DLD1 (cell line): ENCODE data around the gene SLC39A10.
"Not testable (repeated sequence)": the region's sequence is repeated elsewhere in the genome, so short reads cannot be mapped to it uniquely, and the experiment has no call there.

Source experiments
- in situ Hi-C: cut with HindIII; loops from 2 replicates; pipeline ENCODE4 v1.10.0; 2017; ENCODE audit warnings: low sequenced_read_pairs

Gene SLC39A10

GRCh38 chr2:195670191-195670590, 13.2 kb downstream of the SLC39A10 start:
- in situ Hi-C loops = no loop called here

DNA sequence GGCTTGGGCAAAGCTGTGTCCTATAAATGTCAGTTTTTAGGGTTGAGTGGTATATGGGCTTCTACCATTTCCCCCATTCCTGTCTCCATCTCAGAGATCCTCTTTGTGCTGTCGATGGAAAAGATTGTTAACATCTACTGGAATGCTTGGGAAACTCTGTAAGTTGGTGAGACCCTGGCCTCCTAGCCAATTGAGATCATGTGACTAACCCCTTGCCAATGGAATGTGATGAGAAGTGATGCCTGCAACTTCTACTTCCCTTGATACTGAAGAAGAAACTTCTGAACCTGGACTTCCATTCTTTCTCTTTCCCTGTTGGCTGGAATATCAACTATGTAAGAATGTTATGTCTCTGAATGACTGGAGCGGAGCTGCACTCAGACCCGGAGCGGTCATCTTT, 14.5 kb downstream of the SLC39A10 start:
- in situ Hi-C loops = no loop called here

DNA sequence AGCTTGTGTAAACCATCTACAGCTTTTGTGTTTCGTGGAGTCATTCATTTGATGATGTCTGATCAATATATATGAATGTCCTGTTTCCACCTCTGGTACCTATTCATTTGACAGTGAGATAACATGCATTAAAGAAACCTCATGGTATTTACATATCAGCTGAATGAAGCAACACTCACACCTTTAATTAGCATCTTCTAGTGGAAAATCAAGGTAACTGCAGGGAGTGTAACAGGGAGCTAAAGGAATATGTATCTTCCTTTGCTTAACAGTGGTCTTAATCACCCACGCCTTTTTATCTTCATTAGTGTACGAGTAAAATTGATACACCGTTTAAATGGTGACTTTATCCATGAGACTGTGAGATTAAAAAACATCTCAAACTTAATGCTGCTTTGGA, 15.6 kb downstream of the SLC39A10 start:
- in situ Hi-C loops = no loop called here

DNA sequence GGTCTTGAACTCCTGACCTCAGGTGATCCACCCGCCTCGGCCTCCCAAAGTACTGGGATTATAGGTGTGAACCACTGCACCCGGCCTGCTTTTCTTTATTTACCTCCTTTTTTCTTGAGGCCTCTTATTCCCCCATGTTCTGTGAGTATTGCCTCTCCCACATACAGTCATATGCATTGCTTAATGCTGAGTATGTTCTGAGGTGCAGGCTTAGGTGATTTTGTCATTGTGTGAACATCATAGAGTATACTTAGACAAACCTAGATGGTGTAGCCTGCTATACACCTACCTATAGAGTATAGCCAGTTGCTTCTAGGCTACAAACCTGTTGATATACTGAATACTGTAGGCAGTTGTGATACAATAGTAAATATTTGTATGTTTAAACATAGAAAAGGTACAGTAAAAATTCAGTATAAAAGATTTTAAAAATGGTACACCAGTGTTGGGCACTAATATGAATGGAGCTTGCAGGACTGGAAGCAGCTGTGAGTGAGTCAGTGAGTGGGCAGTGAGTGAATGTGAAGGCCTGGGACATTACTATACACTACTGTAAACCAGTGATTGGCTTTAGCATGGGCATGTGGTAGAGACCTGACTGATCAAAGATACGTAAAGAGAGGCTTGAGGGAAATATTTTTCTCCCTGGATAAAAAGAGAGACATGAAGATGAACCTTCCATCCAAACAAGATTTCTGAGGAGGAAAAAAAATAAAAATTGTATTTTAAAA, 17.6 kb downstream of the SLC39A10 start:
- in situ Hi-C loops = no loop called here

GRCh38 chr2:195675783-195676427, 18.9 kb downstream of the SLC39A10 start:
- in situ Hi-C loops = no loop called here

GRCh38 chr2:195677290-195677689, 20.3 kb downstream of the SLC39A10 start:
- in situ Hi-C loops = no loop called here

DNA sequence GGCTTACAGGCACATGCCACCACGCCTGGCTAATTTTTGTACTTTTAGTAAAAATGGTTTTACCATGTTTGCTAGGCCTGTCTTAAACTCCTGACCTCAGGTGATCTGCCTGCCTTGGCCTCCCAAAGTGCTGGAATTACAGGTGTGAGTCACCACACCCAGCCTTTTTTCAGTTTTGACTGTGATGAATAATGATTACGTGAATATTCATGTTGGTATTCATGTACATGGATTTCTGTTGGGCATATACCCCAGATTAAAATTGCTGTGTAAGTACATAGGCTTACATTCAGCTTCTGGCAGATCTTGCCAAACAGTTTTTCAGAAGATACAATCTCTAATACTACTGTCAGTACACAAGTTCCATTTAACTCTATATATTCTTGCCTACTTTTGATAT, 20.9 kb downstream of the SLC39A10 start:
- in situ Hi-C loops = no loop called here

DNA sequence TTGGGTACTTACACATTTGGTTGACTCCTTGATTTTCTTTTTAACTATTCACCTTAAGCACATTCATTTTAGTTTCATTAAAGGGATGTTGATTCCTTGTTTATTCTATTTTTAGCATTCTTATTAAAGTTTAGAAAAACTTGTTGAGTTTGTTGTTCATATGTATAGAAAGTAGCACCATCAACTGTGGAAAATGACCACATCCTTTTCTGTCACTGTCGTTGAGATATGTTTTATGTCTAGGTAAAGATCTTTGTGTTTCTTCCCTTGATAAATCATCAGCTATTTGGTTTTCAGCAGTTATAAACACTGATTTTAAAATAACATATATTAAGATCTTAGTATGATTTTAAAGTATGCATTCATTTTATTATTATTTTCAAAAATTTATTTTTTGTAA, 25.1 kb downstream of the SLC39A10 start:
- in situ Hi-C loops = no loop called here

DNA sequence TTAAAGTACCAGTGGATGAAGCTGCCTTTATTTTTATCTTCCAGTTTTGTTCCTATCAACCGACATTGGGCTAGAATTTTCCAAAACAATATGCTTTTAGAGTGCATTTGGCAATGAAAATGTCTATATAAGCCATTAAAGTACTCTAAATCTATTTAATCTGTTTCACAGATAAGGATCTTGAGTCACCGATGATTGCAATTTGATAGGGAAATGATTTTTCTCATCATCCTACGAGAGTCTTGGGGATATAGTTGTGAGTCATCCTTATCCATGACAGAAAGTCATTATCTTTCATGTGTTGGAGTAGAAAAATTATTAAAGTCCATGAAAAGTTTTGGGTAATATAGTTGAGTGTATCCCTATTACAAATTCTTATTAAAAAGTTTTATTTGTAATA, 26.1 kb downstream of the SLC39A10 start:
- in situ Hi-C loops = no loop called here

GRCh38 chr2:195686564-195686963, 29.5 kb downstream of the SLC39A10 start:
- in situ Hi-C loops = no loop called here

GRCh38 chr2:195687320-195688086, 30.5 kb downstream of the SLC39A10 start:
- in situ Hi-C loops = no loop called here

GRCh38 chr2:195692531-195692930, 35.5 kb downstream of the SLC39A10 start:
- in situ Hi-C loops = not testable (repeated sequence)

DNA sequence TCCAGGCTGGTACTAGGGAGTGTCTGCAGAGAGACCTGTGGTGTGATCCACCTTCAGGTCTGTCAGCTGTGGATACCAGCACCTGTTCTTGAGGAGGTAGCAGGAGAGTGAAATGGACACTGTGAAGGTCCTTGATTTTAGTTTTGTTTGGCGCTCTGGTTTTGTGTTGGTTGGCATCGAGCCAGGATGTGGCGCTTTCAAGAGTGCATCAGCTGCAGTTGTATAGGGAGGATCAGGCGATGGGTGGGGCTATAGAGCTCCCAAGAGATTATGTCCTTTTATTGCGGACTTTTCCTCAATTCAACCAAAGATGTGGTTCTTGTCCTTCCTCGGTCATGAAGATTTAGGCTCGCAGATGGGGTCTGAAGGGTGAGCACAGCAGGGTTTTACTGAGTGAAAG, 37.5 kb downstream of the SLC39A10 start:
- in situ Hi-C loops = no loop called here

DNA sequence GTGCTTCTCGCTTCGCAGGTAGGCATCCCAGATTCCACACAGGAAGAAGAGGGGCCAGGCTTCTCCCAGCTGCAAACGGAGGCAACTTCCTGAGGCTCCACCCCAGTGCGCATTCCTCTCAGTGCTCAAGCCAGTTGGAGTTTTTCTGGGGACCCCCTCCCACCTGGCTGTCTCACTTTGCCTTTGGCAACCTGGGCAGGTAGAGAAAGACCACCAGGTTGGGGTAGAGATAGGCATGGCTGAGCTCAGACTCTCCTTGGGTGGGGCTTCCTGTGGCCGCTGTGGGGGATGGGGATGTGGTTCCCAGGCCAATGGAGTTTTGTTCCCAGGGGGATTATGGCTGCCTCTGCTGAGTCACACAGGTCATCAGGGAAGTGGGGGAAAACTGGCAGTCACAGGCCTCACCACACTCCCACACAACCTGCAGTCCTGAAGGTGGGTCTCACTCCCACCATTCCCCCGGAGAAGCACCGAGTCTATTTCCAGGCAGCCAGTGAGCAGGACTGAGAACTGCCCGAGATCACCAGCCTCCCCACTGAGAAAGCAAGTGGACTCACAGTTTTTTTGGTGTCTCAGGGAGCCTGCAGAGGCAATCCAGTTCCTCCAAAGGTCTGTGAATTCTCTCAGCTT, 38.1 kb downstream of the SLC39A10 start:
- in situ Hi-C loops = no loop called here

- in situ Hi-C loops = no loop called here
These were observed 39.0 kb downstream of the SLC39A10 start for GRCh38 chr2:195696012-195696411.

- in situ Hi-C loops = no loop called here
These were observed 40.7 kb downstream of the SLC39A10 start for GRCh38 chr2:195697681-195698220.

DNA sequence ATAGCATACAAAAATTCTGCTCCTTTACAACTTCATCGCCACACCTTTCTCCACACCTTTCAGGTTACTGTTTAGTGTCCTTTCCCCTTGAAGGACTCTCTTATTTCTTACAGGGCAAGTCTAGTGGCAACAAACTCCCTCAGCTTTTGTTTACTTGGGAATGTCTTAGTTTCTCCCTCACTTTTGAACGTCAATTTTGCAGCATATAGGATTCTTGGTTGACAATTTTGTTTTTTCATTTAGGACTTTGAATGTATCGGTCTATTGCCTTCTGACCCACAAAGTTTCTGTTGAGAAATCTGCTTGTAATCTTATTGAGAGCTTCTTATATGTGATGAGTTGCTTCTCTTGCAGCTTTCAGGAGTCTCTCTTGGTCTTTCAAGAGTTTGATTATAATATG, 43.5 kb downstream of the SLC39A10 start:
- in situ Hi-C loops = no loop called here

DNA sequence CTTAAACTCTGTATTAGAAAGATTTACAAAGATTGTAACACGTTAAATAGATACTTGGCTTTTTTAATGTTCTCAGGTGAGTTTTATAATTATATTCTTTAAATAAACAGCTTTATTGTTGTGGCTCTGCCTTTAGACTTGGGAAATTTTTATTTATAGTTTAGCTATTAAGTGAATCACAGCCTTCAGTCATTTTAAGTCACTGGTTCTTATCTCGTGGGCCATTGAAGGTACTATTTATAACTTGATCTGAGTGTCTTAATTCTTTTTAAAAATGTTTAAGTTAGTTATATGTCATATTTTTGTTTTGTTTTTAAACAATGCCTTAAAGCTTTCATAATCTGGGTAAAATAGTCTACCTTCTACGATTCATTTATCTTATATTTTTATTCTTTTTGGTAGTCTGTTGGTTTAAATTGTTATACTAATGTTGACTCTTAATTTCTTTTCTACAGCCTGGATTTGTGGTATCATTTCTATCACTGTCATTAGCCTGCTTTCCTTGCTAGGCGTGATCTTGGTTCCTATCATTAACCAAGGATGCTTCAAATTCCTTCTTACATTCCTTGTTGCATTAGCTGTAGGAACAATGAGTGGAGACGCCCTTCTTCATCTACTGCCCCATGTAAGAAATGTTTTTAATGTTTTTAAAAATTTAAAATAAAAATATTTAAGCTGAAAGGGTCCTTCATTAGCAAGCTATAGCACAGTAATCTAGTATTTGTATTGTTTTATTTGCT, 49.3 kb downstream of the SLC39A10 start:
- in situ Hi-C loops = no loop called here

DNA sequence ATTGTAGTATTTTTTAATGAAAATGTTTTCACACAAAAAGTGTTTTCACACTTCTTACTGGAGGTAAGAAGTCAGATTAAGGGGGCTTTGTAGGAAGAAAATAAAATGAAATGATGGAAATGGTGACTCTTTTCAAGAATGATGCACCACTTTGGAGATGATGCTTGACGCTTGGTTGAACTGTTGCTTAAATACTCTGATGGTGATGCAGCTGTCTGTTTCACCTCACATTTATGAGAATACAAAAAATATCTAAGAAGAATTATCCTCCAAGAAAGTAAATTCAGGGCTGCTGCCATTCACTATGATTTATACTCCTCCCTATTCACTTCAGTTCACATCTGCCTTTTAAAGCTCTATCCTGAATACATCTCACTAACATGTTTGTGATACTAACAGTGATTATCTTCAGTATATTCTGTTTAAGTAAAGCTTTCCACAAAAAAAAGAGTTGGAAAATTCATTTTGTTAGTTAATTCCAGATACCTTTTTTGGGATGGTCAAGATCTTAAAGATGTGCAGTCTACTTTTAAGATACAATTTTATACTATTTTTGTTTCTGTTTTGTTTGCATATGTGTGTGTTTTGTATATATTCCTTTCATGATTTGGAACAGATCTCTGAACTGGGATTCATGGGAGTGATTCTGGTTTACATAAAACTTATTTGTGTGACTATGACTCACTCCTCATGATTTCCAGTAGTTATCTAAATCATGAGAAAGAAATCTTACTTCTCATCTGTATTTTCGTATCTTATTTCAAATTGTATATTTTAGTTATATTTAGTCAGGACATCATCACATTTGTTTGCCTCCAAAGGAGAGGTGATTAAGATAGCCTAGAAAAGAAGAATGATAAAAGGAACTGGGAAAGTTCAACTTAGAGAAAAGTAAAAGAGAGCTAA, 53.1 kb downstream of the SLC39A10 start:
- in situ Hi-C loops = no loop called here
